SU-DHL-6 (cell line): ENCODE results near the gene POLD3.

Source experiments
- H2AFZ ChIP-seq: fragments of 200-600 bp; sonication (generic); 2 replicates; pipeline ENCODE4 v1.6.1; 2014; ENCODE audit warnings: low read depth, mild to moderate bottlenecking, moderate library complexity, mixed read lengths, antibody characterized with exemption, low read length; ENCODE audit not compliant: severe bottlenecking
- H3F3A ChIP-seq: fragments of 200-600 bp; shearing (Covaris generic); 2 replicates; pipeline ENCODE4 v1.6.0; 2016; ENCODE audit warnings: antibody characterized with exemption, mild to moderate bottlenecking; ENCODE audit not compliant: insufficient read depth
- H3K27ac ChIP-seq: fragments of 200-600 bp; sonication (generic); 2 replicates; pipeline ENCODE4 v1.5.1; 2016; ENCODE audit warnings: low read depth, mild to moderate bottlenecking, low read length, moderate library complexity, mixed read lengths
- H3K27me3 ChIP-seq: fragments of 200-600 bp; sonication (generic), shearing (Covaris generic); 2 replicates; pipeline ENCODE4 v1.6.0; 2014; ENCODE audit warnings: mild to moderate bottlenecking, low read length
- H3K36me3 ChIP-seq: fragments of 200-600 bp; sonication (generic); 2 replicates; pipeline ENCODE4 v1.6.1; 2014; ENCODE audit warnings: mild to moderate bottlenecking, low read length, mixed read lengths
- H3K4me2 ChIP-seq: fragments of 300-600, 200-600 bp; shearing (Covaris generic), sonication (generic); 2 replicates; pipeline ENCODE4 v1.6.0; 2014; ENCODE audit warnings: low read length, low read depth, mild to moderate bottlenecking; ENCODE audit not compliant: poor library complexity, severe bottlenecking
- H3K4me3 ChIP-seq: fragments of 200-600 bp; sonication (generic); 2 replicates; pipeline ENCODE4 v1.5.1; 2014; ENCODE audit warnings: antibody characterized with exemption, low read length, mild to moderate bottlenecking, mixed read lengths; ENCODE audit not compliant: insufficient read depth, poor library complexity, severe bottlenecking
- H3K79me2 ChIP-seq: fragments of 200-600 bp; sonication (generic); 2 replicates; pipeline ENCODE4 v1.6.1; 2014; ENCODE audit warnings: mild to moderate bottlenecking, low read length, moderate library complexity; ENCODE audit not compliant: insufficient read depth
- H3K9ac ChIP-seq: fragments of 200-600 bp; sonication (generic); 2 replicates; pipeline ENCODE4 v1.7.0; 2014; ENCODE audit warnings: mild to moderate bottlenecking, low read length
- H3K9me2 ChIP-seq: fragments of 200-600 bp; sonication (generic); replicated peaks from 2 replicates; pipeline ENCODE4 v1.6.1; 2014; ENCODE audit warnings: low read length; ENCODE audit not compliant: insufficient read depth
- H3K9me3 ChIP-seq: fragments of 200-600 bp; sonication (generic); 2 replicates; pipeline ENCODE4 v1.6.1; 2014; ENCODE audit warnings: low read length, mixed read lengths; ENCODE audit not compliant: insufficient read depth
- H4K20me1 ChIP-seq: fragments of 200-600 bp; sonication (generic); 2 replicates; pipeline ENCODE4 v1.6.1; 2014; ENCODE audit warnings: low read depth, mild to moderate bottlenecking, antibody characterized with exemption, low read length, moderate library complexity, mixed read lengths
- EZH2phosphoT487 ChIP-seq: fragments of 200-600 bp; sonication (generic), shearing (Covaris generic); conservative IDR thresholded peaks from 2 replicates; pipeline ENCODE4 v1.6.1; 2018; ENCODE audit warnings: mild to moderate bottlenecking, antibody characterized with exemption, low read length, moderate library complexity, mixed read lengths
- TF ChIP-seq, protein P1 (sequence below): fragments of 200-600 bp; sonication (generic); IDR thresholded peaks from one replicate; pipeline ENCODE4 v1.5.1; 2017; ENCODE audit warnings: antibody characterized with exemption, mild to moderate bottlenecking, low read length, moderate library complexity; ENCODE audit not compliant: insufficient read depth, poor library complexity, severe bottlenecking

The POLD3 gene

DNA sequence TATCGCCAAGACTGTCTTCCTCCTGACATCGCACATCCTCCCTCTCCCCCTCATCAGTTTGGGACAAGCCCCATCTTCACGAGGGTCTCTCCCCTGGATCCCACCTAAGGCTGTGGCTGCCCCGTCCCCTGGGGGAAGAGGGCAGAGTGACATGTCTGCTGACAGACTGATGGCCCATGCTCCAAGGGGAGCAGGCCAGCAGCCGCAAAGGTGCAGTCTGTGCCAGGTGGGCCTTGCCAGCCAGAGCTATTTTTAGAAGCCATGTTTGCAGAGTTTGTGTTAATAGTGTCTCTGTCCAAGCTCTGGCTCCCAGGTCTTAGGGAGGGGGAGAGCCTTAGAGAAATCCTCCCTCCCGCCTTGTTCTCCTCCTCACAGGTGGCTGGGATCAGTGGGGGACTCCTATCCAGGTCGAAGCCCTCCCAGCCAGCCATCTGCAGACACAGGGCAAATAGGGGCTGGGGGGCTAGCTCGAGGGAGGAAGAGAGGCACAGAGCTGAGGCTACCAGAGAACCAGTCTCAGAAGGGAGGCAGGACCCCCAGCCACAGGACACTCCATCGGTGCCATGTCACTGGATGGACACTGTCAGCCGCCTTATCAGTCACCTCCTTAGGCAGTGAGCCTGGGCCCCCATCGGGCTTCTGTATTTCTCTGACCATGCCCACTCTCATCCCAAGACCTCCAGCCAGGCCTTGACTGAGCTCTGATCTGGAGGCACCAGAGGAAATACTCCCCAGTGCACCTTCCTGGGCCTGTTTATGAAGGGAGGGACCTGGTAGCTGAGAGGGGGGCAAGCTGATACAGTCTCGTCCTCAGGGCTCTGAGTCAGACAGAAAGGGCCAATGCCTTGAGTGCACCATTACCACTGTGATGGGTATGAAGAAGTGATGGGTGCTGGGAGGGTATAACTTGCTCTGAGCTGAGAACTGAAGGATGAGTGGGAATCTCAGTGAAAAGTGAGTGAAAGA lies 89.6 kb downstream of the POLD3 start:
- Histone ChIP-seq H3K27ac (no peak overlapping the region), H3K79me2 (no peaks in the 10 kb centered on the region), H4K20me1 (no peaks in the 10 kb centered on the region), H2AFZ (no peak overlapping the region), H3F3A (no peaks in the 10 kb centered on the region), H3K4me3 (no peak overlapping the region), H3K9me2 (no peaks in the 10 kb centered on the region), H3K9ac (no peak overlapping the region), H3K4me2 (no peak overlapping the region), H3K36me3 (no peaks in the 10 kb centered on the region), H3K9me3 (no peaks in the 10 kb centered on the region), H3K27me3 (no peaks in the 10 kb centered on the region)
- TF ChIP-seq EZH2phosphoT487, result no peak
- TF ChIP-seq, protein P1, sequence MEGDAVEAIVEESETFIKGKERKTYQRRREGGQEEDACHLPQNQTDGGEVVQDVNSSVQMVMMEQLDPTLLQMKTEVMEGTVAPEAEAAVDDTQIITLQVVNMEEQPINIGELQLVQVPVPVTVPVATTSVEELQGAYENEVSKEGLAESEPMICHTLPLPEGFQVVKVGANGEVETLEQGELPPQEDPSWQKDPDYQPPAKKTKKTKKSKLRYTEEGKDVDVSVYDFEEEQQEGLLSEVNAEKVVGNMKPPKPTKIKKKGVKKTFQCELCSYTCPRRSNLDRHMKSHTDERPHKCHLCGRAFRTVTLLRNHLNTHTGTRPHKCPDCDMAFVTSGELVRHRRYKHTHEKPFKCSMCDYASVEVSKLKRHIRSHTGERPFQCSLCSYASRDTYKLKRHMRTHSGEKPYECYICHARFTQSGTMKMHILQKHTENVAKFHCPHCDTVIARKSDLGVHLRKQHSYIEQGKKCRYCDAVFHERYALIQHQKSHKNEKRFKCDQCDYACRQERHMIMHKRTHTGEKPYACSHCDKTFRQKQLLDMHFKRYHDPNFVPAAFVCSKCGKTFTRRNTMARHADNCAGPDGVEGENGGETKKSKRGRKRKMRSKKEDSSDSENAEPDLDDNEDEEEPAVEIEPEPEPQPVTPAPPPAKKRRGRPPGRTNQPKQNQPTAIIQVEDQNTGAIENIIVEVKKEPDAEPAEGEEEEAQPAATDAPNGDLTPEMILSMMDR, result no peak

DNA sequence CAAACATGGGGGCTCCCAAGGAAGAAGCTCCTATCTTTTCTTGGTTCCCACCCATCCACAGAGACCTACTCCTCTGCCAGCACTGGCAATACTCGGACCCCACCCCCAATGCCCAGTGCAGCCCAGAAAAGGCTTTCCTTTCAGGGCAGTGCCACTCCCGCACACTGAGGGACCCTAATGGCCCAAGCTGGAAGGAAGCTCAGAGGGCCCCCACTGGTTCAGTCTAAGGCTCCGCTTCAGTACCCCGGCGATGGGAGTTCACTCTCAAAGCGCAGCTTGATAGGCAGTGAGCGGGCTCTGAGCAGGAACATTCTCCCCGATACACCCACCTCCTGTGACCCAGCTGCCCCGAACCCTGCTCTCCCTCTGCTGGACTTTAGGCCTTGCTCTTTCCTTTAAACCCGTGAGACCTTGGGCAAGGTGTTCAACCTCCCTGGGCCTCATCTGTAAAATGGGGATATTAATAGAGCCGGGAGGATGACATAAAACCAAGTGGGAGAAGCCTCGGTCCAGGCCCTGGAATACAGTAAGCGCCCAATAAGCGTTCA lies 90.4 kb downstream of the POLD3 start:
- no peak overlapping the region for H3K9ac ChIP-seq
- no peaks in the 10 kb centered on the region for H3K27me3 ChIP-seq
- H3F3A ChIP-seq, result no peaks in the 10 kb centered on the region
- no peak overlapping the region for H2AFZ ChIP-seq
- no peak for TF ChIP-seq EZH2phosphoT487
- TF ChIP-seq, protein P1, result no peak
- H3K4me2 ChIP-seq, result no peak overlapping the region
- H3K9me2 ChIP-seq, result no peaks in the 10 kb centered on the region
- no peaks in the 10 kb centered on the region for H3K36me3 ChIP-seq
- no peak overlapping the region for H3K27ac ChIP-seq
- H3K9me3 ChIP-seq, result no peaks in the 10 kb centered on the region
- no peak overlapping the region for H3K4me3 ChIP-seq
- H3K79me2 ChIP-seq, result no peaks in the 10 kb centered on the region
- H4K20me1 ChIP-seq, result no peaks in the 10 kb centered on the region

DNA sequence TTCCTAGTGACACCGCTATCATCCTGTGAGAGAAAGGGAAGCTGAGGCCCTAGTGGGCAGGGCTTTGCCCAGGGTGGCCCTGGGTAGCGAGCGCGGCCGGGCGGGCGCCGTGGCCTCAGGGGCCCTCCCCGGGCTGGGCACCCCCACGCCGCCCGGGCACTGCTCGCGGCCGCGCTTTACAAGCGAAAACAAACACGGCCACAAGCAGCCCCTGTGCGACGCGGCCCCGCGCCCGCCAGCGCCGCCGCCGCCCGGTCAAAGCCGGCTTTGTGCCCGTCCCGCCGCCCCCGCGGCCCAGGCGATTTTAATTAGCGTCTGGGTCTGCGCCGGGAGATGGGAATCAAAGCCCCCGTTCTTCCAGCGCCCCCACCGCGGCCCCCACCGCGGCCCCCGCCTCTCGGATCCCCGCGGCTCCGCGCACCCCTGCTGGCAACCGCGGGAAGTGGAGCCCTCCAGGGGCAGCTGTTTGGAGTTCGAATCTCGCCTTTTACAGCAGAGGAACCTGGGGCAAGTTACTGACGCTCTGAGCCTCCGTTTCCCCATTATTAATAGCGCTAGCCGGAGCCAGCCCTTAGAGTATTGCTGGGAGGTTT lies 91.0 kb downstream of the POLD3 start:
- TF ChIP-seq EZH2phosphoT487, result no peak
- TF ChIP-seq, protein P1, result no peak
- Histone ChIP-seq H3F3A (no peaks in the 10 kb centered on the region), H3K36me3 (no peaks in the 10 kb centered on the region), H3K4me3 (no peak overlapping the region), H3K9ac (no peak overlapping the region), H3K4me2 (no peak overlapping the region), H3K9me2 (no peaks in the 10 kb centered on the region), H3K27ac (no peak overlapping the region), H3K9me3 (no peaks in the 10 kb centered on the region), H4K20me1 (no peaks in the 10 kb centered on the region), H3K27me3 (no peaks in the 10 kb centered on the region), H3K79me2 (no peaks in the 10 kb centered on the region), H2AFZ (no peak overlapping the region)
